Liver (tissue), 9 donors: ENCODE results near the gene DHX9. TPM values are rescaled to one million over a fixed set of nuclear protein-coding genes. Genes with fewer than 3 reads are reported as not detected.

Source experiments
- DNase-seq: peaks from one replicate; pipeline ENCODE4 v3.0.0-alpha.2; 2017; ENCODE audit warnings: low spot score
- H3K27ac ChIP-seq, 2 donors: one replicate each; pipeline ENCODE4 v1.7.0; 2013; ENCODE audit warnings: inconsistent platforms in 2 of 2, low read length in 2 of 2, control low read depth in 1 of 2, low read depth in 1 of 2, mild to moderate bottlenecking in 1 of 2
- H3K27me3 ChIP-seq, 4 donors: one replicate each; pipeline versions ENCODE4 v1.6.1 to v1.7.0; 2013; ENCODE audit warnings: low read length in 3 of 4, inconsistent platforms in 1 of 4, mild to moderate bottlenecking in 1 of 4, moderate library complexity in 1 of 4; ENCODE audit not compliant: control insufficient read depth in 4 of 4, insufficient read depth in 4 of 4
- H3K36me3 ChIP-seq, 4 donors: one replicate each; pipeline versions ENCODE4 v1.6.1 to v1.7.0; 2013; ENCODE audit warnings: low read length in 3 of 4, mild to moderate bottlenecking in 3 of 4, low read depth in 1 of 4, moderate library complexity in 1 of 4; ENCODE audit not compliant: control insufficient read depth in 4 of 4, insufficient read depth in 3 of 4
- H3K4me1 ChIP-seq, 4 donors: one replicate each; pipeline versions ENCODE4 v1.6.1 to v1.7.0; 2013; ENCODE audit warnings: low read length in 3 of 4, mild to moderate bottlenecking in 3 of 4, moderate library complexity in 1 of 4; ENCODE audit not compliant: control insufficient read depth in 4 of 4, insufficient read depth in 4 of 4
- H3K4me3 ChIP-seq, 3 donors: one replicate each; pipeline versions ENCODE4 v1.6.1 to v1.7.0; 2013; ENCODE audit warnings: low read length in 3 of 3, control low read depth in 1 of 3, low read depth in 1 of 3, mild to moderate bottlenecking in 1 of 3
- H3K9ac ChIP-seq, 2 donors: one replicate each; pipeline ENCODE4 v1.7.0; 2013; ENCODE audit warnings: low read length in 2 of 2, mild to moderate bottlenecking in 2 of 2, moderate library complexity in 2 of 2, control low read depth in 1 of 2, low read depth in 1 of 2
- H3K9me3 ChIP-seq, 4 donors: one replicate each; pipeline versions ENCODE4 v1.6.1 to v1.7.0; 2013; ENCODE audit warnings: low read length in 3 of 4; ENCODE audit not compliant: control insufficient read depth in 4 of 4
- ATF3 ChIP-seq: IDR thresholded peaks from 2 replicates; pipeline ENCODE4 v1.6.1; 2016; ENCODE audit warnings: antibody characterized with exemption
- CTCF ChIP-seq: fragments of 150-350 bp; IDR thresholded peaks from 2 replicates; pipeline ENCODE4 v1.5.1; 2017; ENCODE audit warnings: improper control_type of control experiment, low read depth, low read length; ENCODE audit not compliant: missing input control
- FOXA1 ChIP-seq: IDR thresholded peaks from 2 replicates; pipeline ENCODE4 v1.6.1; 2016; ENCODE audit warnings: antibody characterized with exemption
- FOXA2 ChIP-seq: IDR thresholded peaks from 2 replicates; pipeline ENCODE4 v1.6.1; 2016; ENCODE audit warnings: antibody characterized with exemption
- GABPA ChIP-seq, 2 donors: IDR thresholded peaks in 1 of 2; conservative IDR thresholded peaks in 1 of 2; 2 replicates each; pipeline ENCODE4 v1.6.1; 2016; ENCODE audit warnings: antibody characterized with exemption in 2 of 2, mild to moderate bottlenecking in 1 of 2, moderate library complexity in 1 of 2
- HNF4A ChIP-seq, 2 donors: conservative IDR thresholded peaks; 2 replicates each; pipeline ENCODE4 v1.6.1; 2016; ENCODE audit warnings: antibody characterized with exemption in 2 of 2, mild to moderate bottlenecking in 2 of 2
- HNF4G ChIP-seq: IDR thresholded peaks from 2 replicates; pipeline ENCODE4 v1.6.1; 2016; ENCODE audit warnings: antibody characterized with exemption
- JUND ChIP-seq, 2 donors: IDR thresholded peaks; 2 replicates each; pipeline ENCODE4 v1.6.1; 2016; ENCODE audit warnings: antibody characterized with exemption in 2 of 2
- MAX ChIP-seq: IDR thresholded peaks from 2 replicates; pipeline ENCODE4 v1.6.1; 2016; ENCODE audit warnings: antibody characterized with exemption
- RAD21 ChIP-seq, 2 donors: IDR thresholded peaks; 2 replicates each; pipeline ENCODE4 v1.6.1; 2016; ENCODE audit warnings: antibody characterized with exemption in 2 of 2, mild to moderate bottlenecking in 2 of 2
- REST ChIP-seq: IDR thresholded peaks from 2 replicates; pipeline ENCODE4 v1.6.1; 2016; ENCODE audit warnings: antibody characterized with exemption, mild to moderate bottlenecking
- RXRA ChIP-seq, 2 donors: IDR thresholded peaks; 2 replicates each; pipeline ENCODE4 v1.6.1; 2017 to 2018; ENCODE audit warnings: antibody characterized with exemption in 2 of 2, mild to moderate bottlenecking in 1 of 2
- TAF1 ChIP-seq: conservative IDR thresholded peaks from 2 replicates; pipeline ENCODE4 v1.6.1; 2016; ENCODE audit warnings: antibody characterized with exemption, mild to moderate bottlenecking
- YY1 ChIP-seq: IDR thresholded peaks from 2 replicates; pipeline ENCODE4 v1.6.1; 2016; ENCODE audit warnings: antibody characterized with exemption, mild to moderate bottlenecking
- ZBTB33 ChIP-seq: IDR thresholded peaks from 2 replicates; pipeline ENCODE4 v1.6.1; 2016; ENCODE audit warnings: antibody characterized with exemption
- polyA plus RNA-seq, 2 donors: library from polyadenylated mRNA; stranded (reverse) in 1 of 2; unstranded in 1 of 2; fragments of 200-250 nt in 1 of 2; fragments of >200 nt in 1 of 2; fragmentation: Nextera tagmentation in 1 of 2; extraction: Ambion mirVana in 1 of 2; gene quantifications; one replicate each; pipeline versions ENCODE4 v1.2.1 to v1.2.3, GENCODE V29; 2013 to 2015
- total RNA-seq, 2 donors: library from RNA; depleted of rRNA; stranded (reverse); fragments of >200 nt; gene quantifications; one replicate each; pipeline ENCODE4 v1.2.3, GENCODE V29; 2014
- donor health status: healthy.
- donor health status: healthy.
- donor health status: healthy.
- donor health status: healthy.
- donor health status: healthy.

Gene DHX9
- total and polyA plus RNA-seq, 4 donors, result 23.1 to 108 (median 47.3) TPM

- no peak overlapping the region for H3K27ac ChIP-seq
- H3K9ac ChIP-seq, result no peak overlapping the region
- no peaks in the 10 kb centered on the region for H3K4me1 ChIP-seq
- H3K36me3 ChIP-seq, result no peaks in the 10 kb centered on the region
- H3K9me3 ChIP-seq, result peaks cover 0 to 5% (median 2%) of the 10 kb centered on the region in 4 donors
- no peak for DNase-seq
- no peak for TF ChIP-seq FOXA2
- TF ChIP-seq TAF1, result no peak
- TF ChIP-seq ATF3, result no peak
- TF ChIP-seq ZBTB33, result no peak
- TF ChIP-seq RAD21 (IDR thresholded peaks at IDR 0.05), result no peak
- no peak for TF ChIP-seq MAX
- TF ChIP-seq YY1, result no peak
- TF ChIP-seq JUND (IDR thresholded peaks at IDR 0.05), result no peak
- no peak for TF ChIP-seq HNF4A (conservative IDR thresholded peaks at IDR 0.05)
- TF ChIP-seq FOXA1, result no peak
- TF ChIP-seq CTCF, result no peak
- no peak for TF ChIP-seq REST
- no peak for TF ChIP-seq HNF4G
- TF ChIP-seq RXRA (IDR thresholded peaks at IDR 0.05), result no peak
- TF ChIP-seq GABPA (IDR thresholded peaks at IDR 0.05 in 1 of 2, conservative IDR thresholded peaks at IDR 0.05 in 1 of 2), result no peak
- H3K27me3 ChIP-seq, result no peaks in the 10 kb centered on the region
- H3K4me3 ChIP-seq, result no peak overlapping the region
These were observed 96.6 kb downstream of the DHX9 start for GRCh38 chr1:182935716-182936115.

Other genes with a start within 250 kb of the DHX9 start
- gene RGS16, start 235.0 kb upstream of the DHX9 start, total RNA-seq, result 1 to 10 TPM in 1 of 2 donors, under 1 TPM in 1; 0.59 to 2.7 TPM
- gene RGS16, start 235.0 kb upstream of the DHX9 start, polyA plus RNA-seq, result 1 to 10 TPM in 1 of 2 donors, under 1 TPM in 1; 0.54 to 1.1 TPM
- gene RGS8, start 154.8 kb upstream of the DHX9 start, total RNA-seq, result under 1 TPM in 1 of 2 donors, not detected in 1; 0.05 TPM
- not detected for gene RGS8, start 154.8 kb upstream of the DHX9 start, polyA plus RNA-seq
- gene NPL, start 49.6 kb upstream of the DHX9 start, total RNA-seq, result 10 to 100 TPM; 17.2 to 47.3 TPM
- 10 to 100 TPM in 1 of 2 donors, 1 to 10 TPM in 1; 8.5 to 14.7 TPM for gene NPL, start 49.6 kb upstream of the DHX9 start, polyA plus RNA-seq
- gene SHCBP1L, start 113.8 kb downstream of the DHX9 start, total RNA-seq, result under 1 TPM in 1 of 2 donors, not detected in 1; 0.37 TPM
- gene SHCBP1L, start 113.8 kb downstream of the DHX9 start, polyA plus RNA-seq, result not detected
- gene LAMC1, start 184.1 kb downstream of the DHX9 start, total RNA-seq, result 10 to 100 TPM; 22.9 to 35.1 TPM
- gene LAMC1, start 184.1 kb downstream of the DHX9 start, polyA plus RNA-seq, result 10 to 100 TPM in 1 of 2 donors, 1 to 10 TPM in 1; 5.3 to 16.6 TPM